GM12878 (cell line): ENCODE results near the gene FIG4. TPM values are rescaled to one million over a fixed set of nuclear protein-coding genes. Genes with fewer than 3 reads are reported as not detected.

Experiments
- ATAC-seq: fragments of 200-7000 bp; cut with Tn5 transposase; 3 replicates; pipeline ENCODE4 v1.9.1; 2020; ENCODE audit warnings: mild to moderate bottlenecking, moderate library complexity
- BruUV-seq: library from RNA; stranded (reverse); fragments of 400-500 nt; replicated peaks from 2 replicates; lab custom pipeline; 2021; lab: Mats Ljungman, UMichigan
- CTCF ChIA-PET: fragments of 300-600 bp; sonication (Branson Sonifier 250); formaldehyde crosslinking; extraction: SDS; loops from one replicate; lab custom pipeline; 2021; ENCODE audit warnings: inconsistent platforms; lab: Yijun Ruan, JAX
- POLR2A ChIA-PET: fragments of 350-600 bp; formaldehyde crosslinking; extraction: SDS; loops from one replicate; lab custom pipeline; 2021; ENCODE audit warnings: inconsistent platforms; lab: Charles Lee
- RAD21 ChIA-PET: fragments of 300-600 bp; sonication (Branson Sonifier 250); formaldehyde crosslinking; loops from one replicate; lab custom pipeline; 2023; ENCODE audit warnings: antibody characterized with exemption; ENCODE audit not compliant: unreplicated experiment; lab: Charles Lee
- SMC1A ChIA-PET: fragments of 300-600 bp; sonication (Branson Sonifier 250); formaldehyde crosslinking; loops from one replicate; lab custom pipeline; 2023; ENCODE audit not compliant: unreplicated experiment, uncharacterized antibody; lab: Charles Lee
- DNase-seq: peaks from one replicate; pipeline ENCODE4 v3.0.0-alpha.2; 2011; ENCODE audit warnings: low read depth, low spot score
- FAIRE-seq: peaks from 3 replicates; lab custom pipeline; 2011; peaks lifted over from hg19 to GRCh38; lab: Jason Lieb, UNC
- H2AFZ ChIP-seq: 2 replicates; pipeline ENCODE4 v1.6.0; 2011; ENCODE audit warnings: low read depth, low read length, control low read depth; ENCODE audit not compliant: control insufficient read depth
- H3K27ac ChIP-seq: 2 replicates; pipeline ENCODE4 v1.5.1; 2011; ENCODE audit warnings: control low read depth; ENCODE audit not compliant: control insufficient read depth, insufficient read depth
- H3K27me3 ChIP-seq, 2 experiments: replicated peaks in 1 of 2; 2 replicates each; pipeline versions ENCODE4 v1.6.0 to v1.6.1; 2011; ENCODE audit warnings: low read length in 1 of 2; ENCODE audit not compliant: control insufficient read depth in 2 of 2, insufficient read depth in 2 of 2
- H3K36me3 ChIP-seq, 2 experiments: 2 replicates each; pipeline ENCODE4 v1.5.1; 2011; ENCODE audit warnings: low read length in 1 of 2; ENCODE audit not compliant: control insufficient read depth in 2 of 2, insufficient read depth in 2 of 2
- H3K4me1 ChIP-seq: 2 replicates; pipeline ENCODE4 v1.6.1; 2011; ENCODE audit warnings: mild to moderate bottlenecking, low read length, moderate library complexity, mixed read lengths; ENCODE audit not compliant: control insufficient read depth, insufficient read depth
- H3K4me2 ChIP-seq: 2 replicates; pipeline ENCODE4 v1.6.0; 2011; ENCODE audit warnings: control low read depth; ENCODE audit not compliant: control insufficient read depth, insufficient read depth
- H3K4me3 ChIP-seq: fragments of 200-600 bp; sonication (generic); 2 replicates; pipeline ENCODE4 v1.5.1; 2016
- H3K79me2 ChIP-seq: 2 replicates; pipeline ENCODE4 v1.6.0; 2011; ENCODE audit warnings: low read length; ENCODE audit not compliant: control insufficient read depth, insufficient read depth
- H3K9ac ChIP-seq: 2 replicates; pipeline ENCODE4 v1.8.0; 2011; ENCODE audit warnings: low read length, control low read depth, mixed read lengths; ENCODE audit not compliant: control insufficient read depth, insufficient read depth
- H3K9me3 ChIP-seq: replicated peaks from 3 replicates; pipeline ENCODE4 v1.5.1; 2011; ENCODE audit warnings: mild to moderate bottlenecking, low read length; ENCODE audit not compliant: control insufficient read depth, insufficient read depth
- H4K20me1 ChIP-seq: 2 replicates; pipeline ENCODE4 v1.6.0; 2011; ENCODE audit not compliant: control insufficient read depth, insufficient read depth
- E2F4 ChIP-seq: IDR thresholded peaks from 2 replicates; pipeline ENCODE4 v1.6.1; 2012; ENCODE audit warnings: low read depth, low read length, improper control_type of control experiment
- EGR1 ChIP-seq, 2 experiments: IDR thresholded peaks; 1 replicate in 1 of 2; 2 replicates in 1 of 2; pipeline ENCODE4 v1.6.1; 2011 to 2012; ENCODE audit warnings: low read depth in 2 of 2, low read length in 2 of 2, borderline replicate concordance in 1 of 2, mild to moderate bottlenecking in 1 of 2, moderate library complexity in 1 of 2
- HDAC2 ChIP-seq: fragments of 200-600 bp; sonication (generic); IDR thresholded peaks from 2 replicates; pipeline ENCODE4 v1.6.1; 2017
- KDM1A ChIP-seq: fragments of 200-600 bp; sonication (generic); IDR thresholded peaks from 2 replicates; pipeline ENCODE4 v1.6.1; 2016; ENCODE audit warnings: borderline replicate concordance
- MEF2A ChIP-seq: IDR thresholded peaks from 2 replicates; pipeline ENCODE4 v1.6.1; 2011; ENCODE audit warnings: low read depth, mild to moderate bottlenecking, low read length, moderate library complexity; ENCODE audit not compliant: insufficient read depth
- POLR2A ChIP-seq: IDR thresholded peaks from 2 replicates; pipeline ENCODE4 v1.6.1; 2011; ENCODE audit warnings: low read depth, mild to moderate bottlenecking, low read length
- PRDM15 ChIP-seq: fragments of 450-650 bp; formaldehyde crosslinking; IDR thresholded peaks from 2 replicates; pipeline ENCODE4 v1.4.0; 2020; ENCODE audit warnings: mild to moderate bottlenecking, moderate library complexity
- RCOR1 ChIP-seq: conservative IDR thresholded peaks from 2 replicates; pipeline ENCODE4 v1.6.1; 2012; ENCODE audit warnings: low read depth, low read length, improper control_type of control experiment
- RUNX3 ChIP-seq: IDR thresholded peaks from 2 replicates; pipeline ENCODE4 v1.6.1; 2012; ENCODE audit warnings: low read length, inconsistent platforms
- SMAD5 ChIP-seq: IDR thresholded peaks from 2 replicates; pipeline ENCODE4 v1.6.1; 2016; ENCODE audit warnings: antibody characterized with exemption, low read depth
- WGBS: methylation state at CpG from one replicate; pipeline ENCODE4 v1.1.6; 2016; ENCODE audit warnings: low lambda C conversion rate; ENCODE audit not compliant: insufficient replicate concordance, insufficient coverage; ENCODE audit errors: missing lambda C conversion rate; 5-methylcytosine and 5-hydroxymethylcytosine counted together
- in situ Hi-C: fragments of 300-500 bp; cut with MboI; formaldehyde crosslinking; loops from 9 replicates; pipeline ENCODE4 v1.14.3; 2018; ENCODE audit warnings: mixed read lengths
- intact Hi-C: fragments of 100-400 bp; cut with micrococcal nuclease; formaldehyde crosslinking; loops from one replicate; pipeline ENCODE4 v1.14.2; 2022; ENCODE audit not compliant: unreplicated experiment
- polyA plus RNA-seq, 11 experiments: library from polyadenylated mRNA; depleted of rRNA in 4 of 11; unstranded in 6 of 11; stranded (reverse) in 5 of 11; fragments of >200 nt; fragmentation: Nextera tagmentation in 4 of 11; fragmentation: Illumina TruSeq in 1 of 11; extraction: Ambion mirVana in 4 of 11; extraction: Trizol in 1 of 11; gene quantifications; 1 replicate in 1 of 11; 2 replicates in 10 of 11; pipeline versions ENCODE4 v1.2.1 to v1.2.3, GENCODE V29; 2011 to 2016; ENCODE audit warnings: inconsistent platforms in 2 of 11, missing spikeins in 2 of 11, low read depth in 1 of 11
- total RNA-seq, 4 experiments: library from RNA; depleted of rRNA in 3 of 4; stranded (reverse); fragments of >200 nt in 3 of 4; fragmentation: Illumina TruSeq in 1 of 4; extraction: Trizol in 1 of 4; gene quantifications; 2 replicates each; pipeline versions ENCODE4 v1.2.1 to v1.2.3, GENCODE V29; 2013 to 2021

The FIG4 gene
- total and polyA plus RNA-seq, 10 of the 15 experiments (the other 5 are each of a cell fraction or from before 2014, with no cell fraction given), result 3.8 to 23.2 (median 11.8) TPM

GRCh38 chr6:109834595-109835437, 143.7 kb downstream of the FIG4 start:
- no peak overlapping the region for H3K4me2 ChIP-seq
- H3K36me3 ChIP-seq, result no peaks in the 10 kb centered on the region
- H3K79me2 ChIP-seq, result no peaks in the 10 kb centered on the region
- H3K27ac ChIP-seq, result no peak overlapping the region
- H3K9me3 ChIP-seq, result no peaks in the 10 kb centered on the region; the same call in 2 of the 3 replicates
- TF ChIP-seq EGR1 (IDR thresholded peaks at IDR 0.05; ENCODE audit: borderline replicate concordance in 1 of 2, low read depth in 2 of 2, low read length in 2 of 2), result no peak
- TF ChIP-seq POLR2A, result no peak
- no peak for TF ChIP-seq MEF2A
- no peak for TF ChIP-seq HDAC2
- TF ChIP-seq SMAD5, result no peak
- TF ChIP-seq E2F4, result no peak
- no peak for TF ChIP-seq KDM1A
- TF ChIP-seq RUNX3, result no peak
- TF ChIP-seq PRDM15 (CRISPR knock-in tag), result no peak
- no peak for TF ChIP-seq RCOR1
- ChIA-PET RAD21 (no interaction called here), SMC1A (interaction anchor here (1.2 kb wide), 1 partner anchor 118 kb away, joined by 3 read pairs; no protein-coding TSS in a partner anchor), CTCF (no interaction called here), POLR2A (interaction anchor here (0.6 kb wide), 1 partner anchor 93 kb away, joined by 3 read pairs; no protein-coding TSS in a partner anchor)
- in situ Hi-C loops, result no loop called here
- H3K27me3 ChIP-seq, result no peaks in the 10 kb centered on the region
- FAIRE-seq (no peak), ATAC-seq (no peak), DNase-seq (no peak)
- H4K20me1 ChIP-seq, result no peaks in the 10 kb centered on the region
- 76% methylated on average over 7 of the region's 7 CpGs for WGBS
- H3K9ac ChIP-seq, result no peak overlapping the region
- intact Hi-C loops, result no loop called here
- H3K4me3 ChIP-seq, result no peak overlapping the region
- BruUV-seq, result no TSS peak
- no peak overlapping the region for H2AFZ ChIP-seq
- no peaks in the 10 kb centered on the region for H3K4me1 ChIP-seq
